Measurements from ENCODE around the gene POLD1.
"Not testable (repeated sequence)": the region's sequence is repeated elsewhere in the genome, so short reads cannot be mapped to it uniquely, and the experiment has no call there.

The POLD1 gene

GRCh38 chr19:50365434-50366306 is 18.5 kb upstream of the POLD1 start, which contains the start of gene NAPSA:
Gene NAPSA (minus strand): TSS chr19:50365639. CDS start chr19:50365621, 18 bp downstream.
- no peak for DNase-seq

- DNase-seq = peak; percentile 59
Measured at GRCh38 chr19:50368649-50369570, 15.2 kb upstream of the POLD1 start.

- no peak for DNase-seq
Measured at GRCh38 chr19:50371914-50372475, 12.2 kb upstream of the POLD1 start.

- DNase-seq = peak; percentile 99
Measured at GRCh38 chr19:50376166-50377050, 7.7 kb upstream of the POLD1 start, which contains the start of gene NR1H2. Gene NR1H2 (plus strand): TSS chr19:50376457. CDS start chr19:50377606, 1,149 bp downstream.

- DNase-seq = no peak
Measured at GRCh38 chr19:50377051-50377461, 7.1 kb upstream of the POLD1 start.

GRCh38 chr19:50377517-50377916 is 6.6 kb upstream of the POLD1 start:
- no peak for DNase-seq

- DNase-seq = no peak
Measured at GRCh38 chr19:50378169-50378862, 5.8 kb upstream of the POLD1 start.

- DNase-seq = no peak
Measured at GRCh38 chr19:50378863-50379236, 5.3 kb upstream of the POLD1 start.

GRCh38 chr19:50379602-50380001 is 4.5 kb upstream of the POLD1 start:
- DNase-seq = no peak

- no peak for DNase-seq
Measured at GRCh38 chr19:50380137-50380536, 4.0 kb upstream of the POLD1 start.

GRCh38 chr19:50380751-50381151 is 3.4 kb upstream of the POLD1 start:
- DNase-seq = no peak

- no peak for DNase-seq
Measured at GRCh38 chr19:50381881-50382729, 2.0 kb upstream of the POLD1 start.

- DNase-seq = no peak
Measured at GRCh38 chr19:50383001-50383851, 921 bp upstream of the POLD1 start.

GRCh38 chr19:50384685-50385535 is 763 bp downstream of the POLD1 start:
- DNase-seq = peak; percentile 43

- DNase-seq = no peak
Measured at GRCh38 chr19:50387176-50387867, 3.2 kb downstream of the POLD1 start.

GRCh38 chr19:50387868-50388245 is 3.7 kb downstream of the POLD1 start:
- no peak for DNase-seq

- DNase-seq = not testable (repeated sequence)
Measured at GRCh38 chr19:50390295-50390694, 6.1 kb downstream of the POLD1 start.

GRCh38 chr19:50390952-50391351 is 6.8 kb downstream of the POLD1 start:
- not testable (repeated sequence) for DNase-seq

Measured in NCI-H1436 (cell line).